ENCODE data around the gene FZR1. TPM values are rescaled to one million over a fixed set of nuclear protein-coding genes. Genes with fewer than 3 reads are reported as not detected.

Gene FZR1
- total RNA-seq, 1 donor: 30.2 TPM

- DNase-seq (ENCODE audit: low read depth): no peak
- no peak for TF ChIP-seq CTCF (IDR thresholded peaks at IDR 0.05; ENCODE audit: insufficient read depth, low read length)
- no peak overlapping the region for H3K4me3 ChIP-seq (ENCODE audit: low read depth, low read length)
Measured at GRCh38 chr19:3474614-3475013, 31.5 kb upstream of the FZR1 start.

- no peak for TF ChIP-seq CTCF (IDR thresholded peaks at IDR 0.05; ENCODE audit: insufficient read depth, low read length)
- no peak for DNase-seq (ENCODE audit: low read depth)
- H3K4me3 ChIP-seq (ENCODE audit: low read depth, low read length): no peak overlapping the region
Measured at GRCh38 chr19:3475449-3475848, 30.7 kb upstream of the FZR1 start.

- no peak for TF ChIP-seq CTCF (IDR thresholded peaks at IDR 0.05; ENCODE audit: insufficient read depth, low read length)
- DNase-seq (ENCODE audit: low read depth): no peak
- no peak overlapping the region for H3K4me3 ChIP-seq (ENCODE audit: low read depth, low read length)
Measured at GRCh38 chr19:3476830-3477229, 29.3 kb upstream of the FZR1 start.

- TF ChIP-seq CTCF (IDR thresholded peaks at IDR 0.05; ENCODE audit: insufficient read depth, low read length): no peak
Measured at GRCh38 chr19:3477506-3477905, 28.6 kb upstream of the FZR1 start.

GRCh38 chr19:3477951-3478350, 28.2 kb upstream of the FZR1 start:
- DNase-seq (ENCODE audit: low read depth): no peak
- no peak overlapping the region for H3K4me3 ChIP-seq (ENCODE audit: low read depth, low read length)
- no peak for TF ChIP-seq CTCF (IDR thresholded peaks at IDR 0.05; ENCODE audit: insufficient read depth, low read length)

More at GRCh38 chr19:3477506-3477905, 28.6 kb upstream of the FZR1 start:
- no peak overlapping the region for H3K4me3 ChIP-seq (ENCODE audit: low read depth, low read length)
- no peak for DNase-seq (ENCODE audit: low read depth)

- TF ChIP-seq CTCF (IDR thresholded peaks at IDR 0.05; ENCODE audit: insufficient read depth, low read length): no peak
- no peak overlapping the region for H3K4me3 ChIP-seq (ENCODE audit: low read depth, low read length)
- DNase-seq (ENCODE audit: low read depth): no peak
Measured at GRCh38 chr19:3478409-3479176, 27.5 kb upstream of the FZR1 start.
